Neural cell (in vitro differentiated cells): ENCODE data around the gene CARD19. TPM values are rescaled to one million over a fixed set of nuclear protein-coding genes. Genes with fewer than 3 reads are reported as not detected.

Experiments used
- H2AFZ ChIP-seq: fragments of 200-600, 300-800 bp; sonication (generic), shearing (Covaris generic); 2 replicates; pipeline ENCODE4 v1.6.0; 2014; ENCODE audit warnings: low read depth, mild to moderate bottlenecking, antibody characterized with exemption, low read length, moderate library complexity
- H3F3A ChIP-seq: fragments of 200-600 bp; shearing (Covaris generic); 2 replicates; pipeline ENCODE4 v1.6.1; 2016; ENCODE audit warnings: mild to moderate bottlenecking, moderate library complexity, mixed read lengths, antibody characterized with exemption, low read length; ENCODE audit not compliant: insufficient read depth, poor library complexity, severe bottlenecking
- H3K27ac ChIP-seq: fragments of 200-600, 300-800 bp; sonication (generic), shearing (Covaris generic); 2 replicates; pipeline ENCODE4 v1.5.1; 2014; ENCODE audit warnings: mild to moderate bottlenecking, low read length, moderate library complexity
- H3K27me3 ChIP-seq: fragments of 300-800, 200-600 bp; sonication (generic), shearing (Covaris generic); 2 replicates; pipeline ENCODE4 v1.6.0; 2014; ENCODE audit warnings: mild to moderate bottlenecking, low read depth, low read length, moderate library complexity; ENCODE audit not compliant: insufficient read depth
- H3K36me3 ChIP-seq: fragments of 300-800, 200-600 bp; sonication (generic), shearing (Covaris generic); 2 replicates; pipeline ENCODE4 v1.5.1; 2014; ENCODE audit warnings: mild to moderate bottlenecking, antibody characterized with exemption, low read length, moderate library complexity; ENCODE audit not compliant: insufficient read depth
- H3K4me2 ChIP-seq: fragments of 300-800, 200-600 bp; sonication (generic), shearing (Covaris generic); 2 replicates; pipeline ENCODE4 v1.6.0; 2014; ENCODE audit warnings: mild to moderate bottlenecking, low read length
- H3K4me3 ChIP-seq: fragments of 300-800, 200-600 bp; sonication (generic), shearing (Covaris generic); 2 replicates; pipeline ENCODE4 v1.5.1; 2014; ENCODE audit warnings: mild to moderate bottlenecking, low read length, moderate library complexity
- H3K79me2 ChIP-seq: fragments of 200-600 bp; shearing (Covaris generic); replicated peaks from 2 replicates; pipeline ENCODE4 v1.6.0; 2014; ENCODE audit warnings: mild to moderate bottlenecking, low read length, moderate library complexity; ENCODE audit not compliant: insufficient read depth
- H3K9ac ChIP-seq: fragments of 300-800, 200-600 bp; sonication (generic), shearing (Covaris generic); 2 replicates; pipeline ENCODE4 v1.6.1; 2016; ENCODE audit warnings: mild to moderate bottlenecking, low read length, mixed read lengths
- H3K9me2 ChIP-seq: fragments of 200-600 bp; shearing (Covaris generic); 2 replicates; pipeline ENCODE4 v1.6.1; 2016; ENCODE audit warnings: mild to moderate bottlenecking, low read length, mixed read lengths; ENCODE audit not compliant: insufficient read depth
- H3K9me3 ChIP-seq: fragments of 200-600, 300-800 bp; sonication (generic), shearing (Covaris generic); 2 replicates; pipeline ENCODE4 v1.6.1; 2016; ENCODE audit warnings: mild to moderate bottlenecking, mixed run types, low read length, moderate library complexity, mixed read lengths
- H4K20me1 ChIP-seq: fragments of 200-600 bp; shearing (Covaris generic); 2 replicates; pipeline ENCODE4 v1.6.1; 2016; ENCODE audit warnings: mild to moderate bottlenecking, mixed run types; ENCODE audit not compliant: insufficient read depth
- EP300 ChIP-seq: fragments of 450-650 bp; conservative IDR thresholded peaks from 2 replicates; pipeline ENCODE4 v1.6.1; 2014; ENCODE audit warnings: antibody characterized with exemption, mild to moderate bottlenecking, moderate library complexity; ENCODE audit not compliant: poor library complexity, severe bottlenecking
- EZH2 ChIP-seq: fragments of 200-600, 300-800 bp; shearing (Covaris generic), sonication (generic); IDR thresholded peaks from 2 replicates; pipeline ENCODE4 v1.6.1; 2014; ENCODE audit warnings: antibody characterized with exemption, low read length, borderline replicate concordance, mild to moderate bottlenecking; ENCODE audit not compliant: insufficient read depth, poor library complexity, severe bottlenecking
- MXI1 ChIP-seq: fragments of 450-650 bp; conservative IDR thresholded peaks from 2 replicates; pipeline ENCODE4 v1.6.1; 2014; ENCODE audit warnings: antibody characterized with exemption, mild to moderate bottlenecking; ENCODE audit not compliant: poor library complexity, severe bottlenecking
- POLR2AphosphoS5 ChIP-seq: IDR thresholded peaks from 2 replicates; pipeline ENCODE4 v1.6.1; 2012
- RAD21 ChIP-seq: fragments of 450-650 bp; conservative IDR thresholded peaks from 2 replicates; pipeline ENCODE4 v1.6.1; 2014; ENCODE audit warnings: antibody characterized with exemption, mild to moderate bottlenecking, moderate library complexity
- SMC3 ChIP-seq: fragments of 450-650 bp; conservative IDR thresholded peaks from 2 replicates; pipeline ENCODE4 v1.6.1; 2014; ENCODE audit warnings: antibody characterized with exemption, mild to moderate bottlenecking, moderate library complexity; ENCODE audit not compliant: poor library complexity
- TAF1 ChIP-seq: IDR thresholded peaks from 2 replicates; pipeline ENCODE4 v1.6.1; 2012; ENCODE audit warnings: low read depth
- polyA plus RNA-seq: library from polyadenylated mRNA; depleted of rRNA; stranded (reverse); fragments of >200 nt; gene quantifications from 2 replicates; pipeline ENCODE4 v1.2.3, GENCODE V29; 2014
- TF ChIP-seq, protein P1 (sequence below): fragments of 450-650 bp; IDR thresholded peaks from 2 replicates; pipeline ENCODE4 v1.5.1; 2014; ENCODE audit warnings: antibody characterized with exemption, mild to moderate bottlenecking, moderate library complexity; ENCODE audit not compliant: poor library complexity, severe bottlenecking
- TF ChIP-seq, protein P2 (sequence below): IDR thresholded peaks from 2 replicates; pipeline ENCODE4 v1.6.1; 2012; ENCODE audit warnings: borderline replicate concordance

The CARD19 gene
- polyA plus RNA-seq, 1 donor from 2014 or later = 66.7 TPM

DNA sequence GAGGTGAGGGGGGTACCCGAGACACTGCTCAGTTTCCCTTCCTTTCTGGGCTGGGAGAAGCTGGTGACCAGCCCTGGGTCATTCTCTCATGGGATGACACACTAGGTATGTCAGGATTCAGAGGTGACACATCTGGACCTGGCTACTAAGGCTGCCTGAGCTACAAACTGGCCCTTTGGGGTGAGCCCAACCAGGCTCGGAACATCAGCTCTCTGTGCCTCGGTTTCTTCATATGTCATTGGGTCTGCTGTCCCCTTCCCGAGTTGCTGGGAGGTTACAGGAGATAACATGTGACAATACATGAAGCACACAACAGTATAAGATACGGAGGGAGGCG, 11.8 kb downstream of the CARD19 start:
- Histone ChIP-seq H3K9me2 (no peaks in the 10 kb centered on the region), H3K27me3 (no peaks in the 10 kb centered on the region), H3K9ac (no peak overlapping the region), H4K20me1 (no peaks in the 10 kb centered on the region), H3K4me3 (no peak overlapping the region), H3K27ac (no peak overlapping the region), H3K36me3 (no peaks in the 10 kb centered on the region), H2AFZ (no peak overlapping the region), H3K79me2 (no peaks in the 10 kb centered on the region), H3K9me3 (no peaks in the 10 kb centered on the region), H3F3A (no peaks in the 10 kb centered on the region), H3K4me2 (no peak overlapping the region)
- TF ChIP-seq EP300 = no peak
- no peak for TF ChIP-seq SMC3
- no peak for TF ChIP-seq EZH2
- TF ChIP-seq RAD21 = no peak
- TF ChIP-seq, protein P1, sequence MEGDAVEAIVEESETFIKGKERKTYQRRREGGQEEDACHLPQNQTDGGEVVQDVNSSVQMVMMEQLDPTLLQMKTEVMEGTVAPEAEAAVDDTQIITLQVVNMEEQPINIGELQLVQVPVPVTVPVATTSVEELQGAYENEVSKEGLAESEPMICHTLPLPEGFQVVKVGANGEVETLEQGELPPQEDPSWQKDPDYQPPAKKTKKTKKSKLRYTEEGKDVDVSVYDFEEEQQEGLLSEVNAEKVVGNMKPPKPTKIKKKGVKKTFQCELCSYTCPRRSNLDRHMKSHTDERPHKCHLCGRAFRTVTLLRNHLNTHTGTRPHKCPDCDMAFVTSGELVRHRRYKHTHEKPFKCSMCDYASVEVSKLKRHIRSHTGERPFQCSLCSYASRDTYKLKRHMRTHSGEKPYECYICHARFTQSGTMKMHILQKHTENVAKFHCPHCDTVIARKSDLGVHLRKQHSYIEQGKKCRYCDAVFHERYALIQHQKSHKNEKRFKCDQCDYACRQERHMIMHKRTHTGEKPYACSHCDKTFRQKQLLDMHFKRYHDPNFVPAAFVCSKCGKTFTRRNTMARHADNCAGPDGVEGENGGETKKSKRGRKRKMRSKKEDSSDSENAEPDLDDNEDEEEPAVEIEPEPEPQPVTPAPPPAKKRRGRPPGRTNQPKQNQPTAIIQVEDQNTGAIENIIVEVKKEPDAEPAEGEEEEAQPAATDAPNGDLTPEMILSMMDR = no peak
- TF ChIP-seq, protein P2, sequence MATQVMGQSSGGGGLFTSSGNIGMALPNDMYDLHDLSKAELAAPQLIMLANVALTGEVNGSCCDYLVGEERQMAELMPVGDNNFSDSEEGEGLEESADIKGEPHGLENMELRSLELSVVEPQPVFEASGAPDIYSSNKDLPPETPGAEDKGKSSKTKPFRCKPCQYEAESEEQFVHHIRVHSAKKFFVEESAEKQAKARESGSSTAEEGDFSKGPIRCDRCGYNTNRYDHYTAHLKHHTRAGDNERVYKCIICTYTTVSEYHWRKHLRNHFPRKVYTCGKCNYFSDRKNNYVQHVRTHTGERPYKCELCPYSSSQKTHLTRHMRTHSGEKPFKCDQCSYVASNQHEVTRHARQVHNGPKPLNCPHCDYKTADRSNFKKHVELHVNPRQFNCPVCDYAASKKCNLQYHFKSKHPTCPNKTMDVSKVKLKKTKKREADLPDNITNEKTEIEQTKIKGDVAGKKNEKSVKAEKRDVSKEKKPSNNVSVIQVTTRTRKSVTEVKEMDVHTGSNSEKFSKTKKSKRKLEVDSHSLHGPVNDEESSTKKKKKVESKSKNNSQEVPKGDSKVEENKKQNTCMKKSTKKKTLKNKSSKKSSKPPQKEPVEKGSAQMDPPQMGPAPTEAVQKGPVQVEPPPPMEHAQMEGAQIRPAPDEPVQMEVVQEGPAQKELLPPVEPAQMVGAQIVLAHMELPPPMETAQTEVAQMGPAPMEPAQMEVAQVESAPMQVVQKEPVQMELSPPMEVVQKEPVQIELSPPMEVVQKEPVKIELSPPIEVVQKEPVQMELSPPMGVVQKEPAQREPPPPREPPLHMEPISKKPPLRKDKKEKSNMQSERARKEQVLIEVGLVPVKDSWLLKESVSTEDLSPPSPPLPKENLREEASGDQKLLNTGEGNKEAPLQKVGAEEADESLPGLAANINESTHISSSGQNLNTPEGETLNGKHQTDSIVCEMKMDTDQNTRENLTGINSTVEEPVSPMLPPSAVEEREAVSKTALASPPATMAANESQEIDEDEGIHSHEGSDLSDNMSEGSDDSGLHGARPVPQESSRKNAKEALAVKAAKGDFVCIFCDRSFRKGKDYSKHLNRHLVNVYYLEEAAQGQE = no peak
- TF ChIP-seq MXI1 = no peak
- no peak for TF ChIP-seq POLR2AphosphoS5
- no peak for TF ChIP-seq TAF1

DNA sequence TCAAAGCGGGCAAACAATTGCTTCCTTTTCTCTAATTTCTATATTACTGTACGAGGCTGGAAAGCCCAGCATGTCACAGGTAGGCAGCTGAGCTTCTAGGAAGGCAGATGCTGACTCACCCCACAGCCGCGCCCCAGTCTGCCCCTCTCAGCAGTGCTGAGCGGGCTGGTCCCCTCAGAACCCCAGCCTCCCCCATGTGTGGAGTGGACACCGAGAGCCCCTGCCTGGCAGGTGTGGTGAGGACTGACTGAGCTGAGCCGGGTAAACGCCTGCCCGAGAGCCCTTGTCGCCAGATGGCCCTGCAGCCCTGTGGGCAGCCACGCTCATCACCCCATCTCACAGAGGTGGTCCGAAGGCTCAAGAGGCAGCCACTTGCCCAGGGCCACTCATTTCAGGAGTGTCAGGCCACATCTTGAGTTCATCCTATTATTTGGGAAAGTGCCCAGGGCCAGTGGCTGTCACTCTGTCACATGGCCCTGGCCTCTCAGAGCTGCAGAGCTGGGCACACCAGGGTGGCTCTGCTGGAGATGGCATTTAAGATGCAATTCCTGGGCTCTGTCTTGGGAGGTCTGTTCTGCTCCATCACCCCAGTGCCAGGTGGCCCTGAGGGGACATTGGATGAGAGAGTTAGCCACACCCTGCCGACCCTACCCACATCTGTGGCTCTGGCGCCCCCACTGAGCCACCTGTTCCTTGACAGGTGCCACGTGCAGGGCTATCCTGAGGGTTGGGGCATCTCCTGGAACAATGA, 12.4 kb downstream of the CARD19 start:
- Histone ChIP-seq H2AFZ (no peak overlapping the region), H3K4me3 (no peak overlapping the region), H3K27me3 (no peaks in the 10 kb centered on the region), H3K79me2 (no peaks in the 10 kb centered on the region), H3K4me2 (no peak overlapping the region), H3K9ac (no peak overlapping the region), H4K20me1 (no peaks in the 10 kb centered on the region), H3K9me2 (no peaks in the 10 kb centered on the region), H3K27ac (no peak overlapping the region), H3F3A (no peaks in the 10 kb centered on the region), H3K36me3 (no peaks in the 10 kb centered on the region), H3K9me3 (no peaks in the 10 kb centered on the region)
- TF ChIP-seq, protein P2 = no peak
- TF ChIP-seq EP300 = no peak
- no peak for TF ChIP-seq POLR2AphosphoS5
- TF ChIP-seq EZH2 = no peak
- TF ChIP-seq SMC3 = no peak
- TF ChIP-seq, protein P1 = no peak
- TF ChIP-seq RAD21 = no peak
- no peak for TF ChIP-seq TAF1
- TF ChIP-seq MXI1 = no peak
